ENCODE results near the gene SHOC2. TPM values are rescaled to one million over a fixed set of nuclear protein-coding genes. Genes with fewer than 3 reads are reported as not detected.

SHOC2 gene
- total and polyA plus RNA-seq, 2 donors (not counting 1 experiment from before 2014, with no cell fraction given), result 45.3 to 83.6 TPM

DNA sequence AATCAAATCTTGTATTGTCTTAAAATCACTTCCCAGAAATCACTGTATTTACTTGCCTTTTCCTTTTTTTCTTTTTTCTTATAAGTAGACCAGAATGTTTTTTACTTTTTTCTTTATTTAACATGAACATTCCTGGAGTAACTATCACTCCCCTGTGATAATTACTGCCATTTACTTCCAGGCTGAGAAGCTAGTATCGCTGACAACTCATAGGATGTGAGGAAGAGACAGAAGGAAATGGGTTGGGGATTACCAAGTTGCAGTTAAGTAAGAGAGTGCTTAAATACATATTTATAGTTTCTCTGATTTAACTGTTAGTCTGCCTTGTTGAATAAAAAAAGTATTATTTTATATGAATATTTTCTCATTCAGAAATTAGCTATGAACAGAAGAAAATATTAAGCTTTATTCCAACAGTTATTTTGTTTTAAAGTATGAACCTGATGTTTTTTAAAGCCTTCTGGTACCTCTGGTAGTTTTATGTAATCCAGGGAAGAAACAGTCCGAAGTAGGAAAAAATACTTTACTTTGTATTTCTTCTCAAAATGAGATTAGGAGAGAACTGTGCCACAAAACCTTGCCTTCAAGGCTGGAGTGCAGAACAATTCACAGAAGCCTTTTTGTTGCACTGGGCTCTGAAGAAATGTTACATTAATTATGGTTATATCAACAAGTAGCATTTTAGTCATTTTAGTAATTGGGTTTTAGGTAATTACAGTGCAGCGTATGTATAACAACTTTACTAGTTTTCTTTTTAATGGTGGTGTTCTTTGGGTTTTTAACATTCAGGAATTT, 72.8 kb downstream of the SHOC2 start:
- Histone ChIP-seq H3K9ac (ENCODE audit: insufficient read depth, low read length) (no peak overlapping the region), H4K20me1 (ENCODE audit: control insufficient read depth, extremely low read depth, insufficient read depth, low read length) (no peaks in the 10 kb centered on the region), H3K9me3 (ENCODE audit: control insufficient read depth, insufficient read depth, low read depth, low read length) (no peaks in the 10 kb centered on the region), H3K79me2 (ENCODE audit: control insufficient read depth, insufficient read depth, low read length) (no peaks in the 10 kb centered on the region), H3K27me3 (ENCODE audit: control insufficient read depth, insufficient read depth, low read length) (no peaks in the 10 kb centered on the region), H3K36me3 (ENCODE audit: control insufficient read depth, insufficient read depth, low read length) (peaks cover 2% of the 10 kb centered on the region), H2AFZ (ENCODE audit: low read length) (no peak overlapping the region), H3K4me3 (replicated peaks in 1 of 4; ENCODE audit: control extremely low read depth in 1 of 4, insufficient read depth in 1 of 4, low read depth in 3 of 4, low read length in 4 of 4) (peak overlapping the region in 1 of 4 experiments; percentile 15), H3K27ac (ENCODE audit: insufficient read depth, low read length) (no peak overlapping the region), H3K4me1 (ENCODE audit: control insufficient read depth, extremely low read depth, insufficient read depth, low read length) (peaks cover 2% of the 10 kb centered on the region), H3K4me2 (ENCODE audit: extremely low read depth, insufficient read depth, low read length) (peak overlapping the region; percentile 21)
- no peak for TF ChIP-seq EZH2 (IDR thresholded peaks at IDR 0.05; ENCODE audit: low read length, missing control alignments)
- TF ChIP-seq, protein P1, sequence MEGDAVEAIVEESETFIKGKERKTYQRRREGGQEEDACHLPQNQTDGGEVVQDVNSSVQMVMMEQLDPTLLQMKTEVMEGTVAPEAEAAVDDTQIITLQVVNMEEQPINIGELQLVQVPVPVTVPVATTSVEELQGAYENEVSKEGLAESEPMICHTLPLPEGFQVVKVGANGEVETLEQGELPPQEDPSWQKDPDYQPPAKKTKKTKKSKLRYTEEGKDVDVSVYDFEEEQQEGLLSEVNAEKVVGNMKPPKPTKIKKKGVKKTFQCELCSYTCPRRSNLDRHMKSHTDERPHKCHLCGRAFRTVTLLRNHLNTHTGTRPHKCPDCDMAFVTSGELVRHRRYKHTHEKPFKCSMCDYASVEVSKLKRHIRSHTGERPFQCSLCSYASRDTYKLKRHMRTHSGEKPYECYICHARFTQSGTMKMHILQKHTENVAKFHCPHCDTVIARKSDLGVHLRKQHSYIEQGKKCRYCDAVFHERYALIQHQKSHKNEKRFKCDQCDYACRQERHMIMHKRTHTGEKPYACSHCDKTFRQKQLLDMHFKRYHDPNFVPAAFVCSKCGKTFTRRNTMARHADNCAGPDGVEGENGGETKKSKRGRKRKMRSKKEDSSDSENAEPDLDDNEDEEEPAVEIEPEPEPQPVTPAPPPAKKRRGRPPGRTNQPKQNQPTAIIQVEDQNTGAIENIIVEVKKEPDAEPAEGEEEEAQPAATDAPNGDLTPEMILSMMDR (conservative IDR thresholded peaks at IDR 0.05 in 1 of 2, IDR thresholded peaks at IDR 0.05 in 1 of 2; ENCODE audit: low read depth in 1 of 2, low read length in 2 of 2), result no peak
- peak in 1 of 2 donors; percentile 39 for DNase-seq (ENCODE audit: low read depth in 2 of 2)

DNA sequence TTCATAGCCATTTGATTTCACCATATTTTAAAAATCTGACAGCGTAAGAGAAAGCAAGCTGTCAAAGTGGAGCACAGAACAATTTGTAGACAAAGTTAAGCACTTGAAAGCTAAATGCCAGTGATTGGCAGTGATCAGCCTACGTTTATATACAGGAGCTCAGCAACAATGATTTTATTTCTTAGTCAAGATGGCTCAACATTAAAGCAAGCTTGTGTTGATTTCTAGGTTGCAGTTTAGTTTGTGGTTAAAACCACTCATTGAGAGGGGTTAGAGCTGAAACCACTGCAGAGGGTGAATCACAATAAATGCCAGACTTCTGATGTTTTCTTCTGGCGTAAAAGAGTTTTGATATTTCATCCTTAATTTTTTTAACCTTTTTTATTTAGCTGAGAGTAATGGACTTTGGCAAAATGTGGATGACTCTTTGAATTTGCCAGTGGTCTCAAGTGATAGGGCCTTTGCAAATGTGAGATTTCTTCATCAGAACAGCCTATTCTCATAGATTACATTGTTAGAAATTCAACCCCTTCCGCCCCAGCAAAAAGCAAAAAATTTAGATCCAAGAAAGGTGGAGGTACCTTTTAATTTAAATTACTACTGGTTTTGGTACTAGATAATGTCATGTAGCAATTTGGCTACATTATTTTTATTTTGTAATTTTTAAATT, 73.8 kb downstream of the SHOC2 start:
- Histone ChIP-seq H3K9me3 (ENCODE audit: control insufficient read depth, insufficient read depth, low read depth, low read length) (no peaks in the 10 kb centered on the region), H3K27ac (ENCODE audit: insufficient read depth, low read length) (no peak overlapping the region), H3K4me1 (ENCODE audit: control insufficient read depth, extremely low read depth, insufficient read depth, low read length) (peaks cover 2% of the 10 kb centered on the region), H3K27me3 (ENCODE audit: control insufficient read depth, insufficient read depth, low read length) (no peaks in the 10 kb centered on the region), H3K9ac (ENCODE audit: insufficient read depth, low read length) (no peak overlapping the region), H2AFZ (ENCODE audit: low read length) (no peak overlapping the region), H3K79me2 (ENCODE audit: control insufficient read depth, insufficient read depth, low read length) (no peaks in the 10 kb centered on the region), H3K4me3 (replicated peaks in 1 of 4; ENCODE audit: control extremely low read depth in 1 of 4, insufficient read depth in 1 of 4, low read depth in 3 of 4, low read length in 4 of 4) (peak overlapping the region in 1 of 4 experiments; percentile 15), H3K4me2 (ENCODE audit: extremely low read depth, insufficient read depth, low read length) (peak overlapping the region; percentile 52), H3K36me3 (ENCODE audit: control insufficient read depth, insufficient read depth, low read length) (peaks cover 2% of the 10 kb centered on the region), H4K20me1 (ENCODE audit: control insufficient read depth, extremely low read depth, insufficient read depth, low read length) (no peaks in the 10 kb centered on the region)
- DNase-seq (ENCODE audit: low read depth in 2 of 2), result peak; percentile 85 to 94
- TF ChIP-seq EZH2 (IDR thresholded peaks at IDR 0.05; ENCODE audit: low read length, missing control alignments), result no peak
- TF ChIP-seq, protein P1 (conservative IDR thresholded peaks at IDR 0.05 in 1 of 2, IDR thresholded peaks at IDR 0.05 in 1 of 2; ENCODE audit: low read depth in 1 of 2, low read length in 2 of 2), result no peak

DNA sequence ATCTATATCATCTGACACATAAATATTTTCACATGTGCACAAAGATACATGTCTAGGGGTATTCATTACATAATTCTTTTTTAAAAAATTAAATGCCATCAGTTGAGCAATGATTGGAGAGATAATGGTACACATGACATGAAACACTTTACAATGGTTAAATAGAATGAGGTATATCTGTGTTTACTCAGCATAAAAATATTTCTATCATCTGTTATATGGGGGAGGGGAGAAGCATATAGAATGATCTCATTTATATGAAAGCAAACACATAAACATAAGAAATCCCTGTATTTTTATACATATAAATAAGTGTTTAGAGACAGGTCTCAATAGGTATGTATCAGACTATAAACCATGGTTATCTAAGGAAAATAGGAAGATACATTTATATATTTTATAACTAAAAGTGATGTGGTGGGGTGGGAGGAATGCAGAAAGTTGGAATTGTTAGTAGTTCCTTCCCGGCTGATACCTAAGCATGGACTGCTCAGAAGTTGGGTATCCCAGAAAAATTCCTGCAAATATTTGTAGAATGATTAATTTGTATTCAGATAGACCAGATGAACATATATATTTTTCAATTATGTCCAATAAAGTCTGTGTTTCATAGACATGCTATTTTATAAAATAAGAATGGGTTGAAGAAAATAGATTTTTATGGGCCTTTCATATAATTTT, 75.1 kb downstream of the SHOC2 start:
- no peaks in the 10 kb centered on the region for H3K36me3 ChIP-seq (ENCODE audit: control insufficient read depth, insufficient read depth, low read length)
- no peaks in the 10 kb centered on the region for H3K4me1 ChIP-seq (ENCODE audit: control insufficient read depth, extremely low read depth, insufficient read depth, low read length)
- H3K27ac ChIP-seq (ENCODE audit: insufficient read depth, low read length), result no peak overlapping the region
- no peak overlapping the region for H3K4me2 ChIP-seq (ENCODE audit: extremely low read depth, insufficient read depth, low read length)
- H3K4me3 ChIP-seq (replicated peaks in 1 of 4; ENCODE audit: control extremely low read depth in 1 of 4, insufficient read depth in 1 of 4, low read depth in 3 of 4, low read length in 4 of 4), result no peak overlapping the region
- no peaks in the 10 kb centered on the region for H3K79me2 ChIP-seq (ENCODE audit: control insufficient read depth, insufficient read depth, low read length)
- H3K9me3 ChIP-seq (ENCODE audit: control insufficient read depth, insufficient read depth, low read depth, low read length), result no peaks in the 10 kb centered on the region
- no peaks in the 10 kb centered on the region for H4K20me1 ChIP-seq (ENCODE audit: control insufficient read depth, extremely low read depth, insufficient read depth, low read length)
- no peak overlapping the region for H3K9ac ChIP-seq (ENCODE audit: insufficient read depth, low read length)
- TF ChIP-seq, protein P1 (conservative IDR thresholded peaks at IDR 0.05 in 1 of 2, IDR thresholded peaks at IDR 0.05 in 1 of 2; ENCODE audit: low read depth in 1 of 2, low read length in 2 of 2), result no peak
- no peak for TF ChIP-seq EZH2 (IDR thresholded peaks at IDR 0.05; ENCODE audit: low read length, missing control alignments)
- H2AFZ ChIP-seq (ENCODE audit: low read length), result no peak overlapping the region
- H3K27me3 ChIP-seq (ENCODE audit: control insufficient read depth, insufficient read depth, low read length), result no peaks in the 10 kb centered on the region
- DNase-seq (ENCODE audit: low read depth in 2 of 2), result peak in 1 of 2 donors; percentile 13
